ENCODE data around the gene NOXRED1. TPM values are rescaled to one million over a fixed set of nuclear protein-coding genes. Genes with fewer than 3 reads are reported as not detected.

Gene NOXRED1
- total RNA-seq, result 0.22 TPM
- long read RNA-seq, result 0 reads

- intact Hi-C loops (cut with DNase I), result no loop called here
- DNase-seq (ENCODE audit: missing footprints), result no peak
- ATAC-seq, result no peak
Measured at GRCh38 chr14:77423423-77423822, at the start of gene NOXRED1. Gene NOXRED1 (minus strand): TSS chr14:77423523. CDS start chr14:77422889, 634 bp downstream.

- DNase-seq (ENCODE audit: missing footprints) (no peak), ATAC-seq (no peak)
- intact Hi-C loops (cut with DNase I), result no loop called here
Measured at GRCh38 chr14:77470224-77470870, 47.0 kb upstream of the NOXRED1 start.

GRCh38 chr14:77469539-77469938 lies 46.2 kb upstream of the NOXRED1 start:
- no peak for ATAC-seq
- DNase-seq (ENCODE audit: missing footprints), result no peak
- intact Hi-C loops (cut with DNase I), result no loop called here

DNA sequence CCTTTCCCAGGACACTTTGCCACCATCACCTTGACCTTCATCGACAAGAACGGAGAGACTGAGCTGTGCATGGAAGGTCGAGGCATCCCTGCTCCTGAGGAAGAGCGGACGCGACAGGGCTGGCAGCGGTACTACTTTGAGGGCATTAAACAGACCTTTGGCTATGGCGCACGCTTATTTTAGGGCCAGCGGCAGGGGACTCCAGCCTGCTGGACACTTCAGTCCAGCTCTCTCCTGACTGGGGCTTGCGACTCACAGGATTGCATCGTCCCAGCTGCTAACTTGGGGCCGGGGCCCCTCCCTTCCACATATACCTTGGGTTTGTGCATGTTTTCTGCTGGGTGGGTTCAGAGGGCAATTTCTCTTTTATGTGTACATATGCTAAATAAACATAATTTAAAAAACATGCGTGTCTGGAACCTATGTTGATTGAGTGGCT lies 45.8 kb upstream of the NOXRED1 start:
- no peak for ATAC-seq
- no peak for DNase-seq (ENCODE audit: missing footprints)
- intact Hi-C loops (cut with DNase I), result no loop called here

DNA sequence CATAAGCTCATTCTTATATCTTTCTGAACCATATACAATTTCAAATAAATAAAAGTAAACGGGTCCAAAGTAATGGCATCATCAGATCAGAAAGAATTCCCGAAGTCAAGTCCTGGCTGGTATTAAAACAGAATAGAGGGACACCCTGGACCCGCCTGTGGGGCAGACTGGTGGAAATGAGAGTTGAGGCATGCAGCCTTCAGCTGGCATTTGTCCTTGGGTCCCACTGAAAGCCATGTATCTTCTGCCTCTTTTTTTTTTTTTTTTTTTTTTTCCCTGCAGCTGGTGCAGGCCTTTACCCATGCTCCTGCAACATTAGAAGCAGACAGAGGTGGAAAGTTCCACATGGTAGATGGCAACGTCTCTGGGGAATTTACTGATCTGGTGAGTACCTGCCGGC lies 44.5 kb upstream of the NOXRED1 start:
- intact Hi-C loops (cut with DNase I), result no loop called here
- ATAC-seq (no peak), DNase-seq (ENCODE audit: missing footprints) (no peak)

DNA sequence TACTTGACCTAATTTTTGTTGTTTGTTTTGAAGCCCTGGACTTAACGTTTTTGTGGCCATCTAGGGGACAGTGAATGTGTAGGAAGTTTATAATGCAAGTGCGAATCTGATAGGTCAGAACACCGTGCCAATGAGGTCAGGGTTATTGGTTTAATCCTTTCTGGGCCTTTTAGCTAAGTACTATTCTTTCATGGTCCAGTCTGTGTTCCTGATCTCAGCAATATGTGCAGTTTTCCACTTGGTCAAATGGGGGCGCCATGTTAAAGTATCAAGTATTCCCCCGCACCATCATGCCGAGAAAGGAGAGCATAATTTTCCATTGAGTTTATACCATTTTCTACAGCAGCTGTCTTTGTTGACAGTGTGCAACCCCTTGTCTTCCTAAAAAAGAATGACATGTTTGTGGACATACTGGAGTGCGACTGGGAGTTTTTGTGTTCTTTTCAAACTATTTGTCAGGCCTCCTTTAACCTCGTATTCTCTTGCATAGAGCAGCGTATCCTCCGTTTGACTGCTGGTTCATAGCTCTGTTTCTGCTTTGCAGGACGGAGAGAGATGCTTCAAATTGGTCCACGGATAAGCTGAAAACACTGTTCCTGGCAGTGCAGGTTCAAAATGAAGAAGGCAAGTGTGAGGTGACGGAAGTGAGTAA lies 35.9 kb upstream of the NOXRED1 start:
- intact Hi-C loops (cut with DNase I), result loop anchor here (5.0 kb wide), 1 partner anchor 93 kb away; no protein-coding TSS in a partner anchor
- no peak for DNase-seq (ENCODE audit: missing footprints)
- no peak for ATAC-seq

- intact Hi-C loops (cut with DNase I), result loop anchor here (5.0 kb wide), 1 partner anchor 94 kb away; no protein-coding TSS in a partner anchor
- ATAC-seq (peak; percentile 12), DNase-seq (ENCODE audit: missing footprints) (no peak)
Measured at GRCh38 chr14:77458249-77458950, 35.1 kb upstream of the NOXRED1 start.

DNA sequence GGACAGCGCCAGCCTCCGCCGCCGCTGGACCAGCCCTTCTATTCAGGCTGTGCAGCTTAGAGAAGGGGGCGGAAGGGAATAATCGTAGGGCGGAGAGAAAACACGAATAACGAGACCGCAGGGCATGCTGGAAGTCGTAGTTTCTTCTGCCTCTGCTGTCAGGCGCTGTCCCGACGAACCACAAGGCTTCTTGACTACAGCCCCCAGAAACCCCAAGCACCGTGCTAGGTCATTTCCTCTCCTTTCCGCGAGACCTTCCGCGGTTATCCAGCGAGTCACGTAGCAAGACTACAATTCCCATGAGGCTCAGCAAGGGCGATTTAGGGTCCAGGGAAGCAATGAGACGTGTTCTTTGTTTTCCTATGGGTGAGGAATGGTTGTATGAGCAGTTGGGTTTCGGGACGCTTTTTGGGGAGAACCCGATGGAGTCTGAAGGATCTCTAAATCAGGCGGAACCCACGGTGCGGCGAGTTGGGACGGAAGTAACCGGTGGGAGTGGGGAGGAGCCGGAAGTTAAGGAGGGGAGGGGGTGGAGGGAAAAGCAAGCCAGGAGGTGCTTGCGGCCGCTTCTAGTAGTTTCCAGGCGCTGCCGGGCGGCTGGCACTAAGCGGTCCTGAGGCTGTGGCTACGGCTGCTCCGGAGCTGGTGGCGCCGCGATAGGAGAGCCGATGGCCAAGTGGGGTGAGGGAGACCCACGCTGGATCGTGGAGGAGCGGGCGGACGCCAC lies 34.4 kb upstream of the NOXRED1 start, which contains the start of the genes AHSA1 and VIPAS39:
Gene AHSA1, plus strand, starts transcription at position 572 of the 727 bp plus-strand sequence. Its CDS starts 97 bp downstream, at position 669.
Gene VIPAS39, minus strand, starts transcription at position 80 of the 727 bp plus-strand sequence. CDS start 3,499 bp downstream, outside the sequence.
- ATAC-seq, result peak; percentile 99
- intact Hi-C loops (cut with DNase I), result loop anchor here (2.0 to 5.0 kb wide), 4 partner anchors 81 to 159 kb away; partner anchors contain the start of genes GSTZ1, POMT2, SAMD15 and SPTLC2

GRCh38 chr14:77457115-77457521 lies 33.8 kb upstream of the NOXRED1 start:
- no peak for ATAC-seq
- intact Hi-C loops (cut with DNase I), result loop anchor here (2.0 to 5.0 kb wide), 4 partner anchors 80 to 160 kb away; partner anchors contain the start of genes GSTZ1, POMT2, SAMD15 and SPTLC2
- no peak for DNase-seq (ENCODE audit: missing footprints)

More for the DNA sequence above, 34.4 kb upstream of the NOXRED1 start, which contains the start of the genes AHSA1 and VIPAS39:
- peak; percentile 95 for DNase-seq (ENCODE audit: missing footprints)

- intact Hi-C loops (cut with DNase I), result loop anchor here (2.0 to 5.0 kb wide), 4 partner anchors 79 to 161 kb away; partner anchors contain the start of genes GSTZ1, POMT2, SAMD15 and SPTLC2
- DNase-seq (ENCODE audit: missing footprints) (no peak), ATAC-seq (no peak)
Measured at GRCh38 chr14:77455966-77456640, 32.8 kb upstream of the NOXRED1 start.

DNA sequence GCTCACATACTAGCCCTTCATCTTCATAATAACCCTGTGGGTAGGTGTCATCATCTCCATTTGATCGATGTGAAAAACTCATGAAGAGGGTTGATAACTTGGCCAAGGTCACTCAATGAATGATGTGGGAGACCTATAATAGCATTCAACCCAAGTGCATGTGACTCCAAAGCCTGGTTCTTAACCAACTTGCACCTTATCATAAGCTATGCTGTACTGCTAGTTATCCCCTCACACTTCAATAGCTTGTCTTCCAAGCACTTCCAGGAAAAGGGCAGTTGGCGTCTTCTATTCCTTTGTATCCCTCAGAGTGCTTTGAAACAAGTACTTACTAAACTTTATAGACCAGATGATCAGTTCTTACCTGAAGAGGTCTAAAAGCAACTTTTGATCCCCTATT lies 18.9 kb upstream of the NOXRED1 start:
- ATAC-seq, result no peak
- no peak for DNase-seq (ENCODE audit: missing footprints)
- intact Hi-C loops (cut with DNase I), result no loop called here

DNA sequence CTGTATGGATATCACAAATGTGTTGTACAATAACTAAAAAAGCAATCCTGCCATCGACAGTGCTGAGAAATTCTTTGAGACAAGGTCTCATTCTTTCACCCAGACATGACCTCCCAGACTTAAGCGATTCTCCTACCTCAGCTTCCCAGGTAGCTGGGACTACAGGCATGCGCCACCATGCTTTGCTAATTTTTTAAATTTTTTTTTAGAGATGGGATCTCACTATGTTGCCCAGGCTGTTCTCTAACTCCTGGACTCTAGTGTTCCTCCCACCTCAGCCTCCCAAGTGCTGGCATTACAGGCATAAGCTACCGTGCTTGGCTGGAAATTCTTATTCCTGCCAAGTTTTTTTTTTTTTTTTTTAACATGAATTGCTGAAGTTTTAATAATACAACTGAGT lies 16.5 kb upstream of the NOXRED1 start:
- intact Hi-C loops (cut with DNase I), result no loop called here
- no peak for DNase-seq (ENCODE audit: missing footprints)
- ATAC-seq, result no peak

GRCh38 chr14:77438596-77438995 lies 15.3 kb upstream of the NOXRED1 start:
- intact Hi-C loops (cut with DNase I), result no loop called here
- DNase-seq (ENCODE audit: missing footprints), result no peak
- no peak for ATAC-seq

DNA sequence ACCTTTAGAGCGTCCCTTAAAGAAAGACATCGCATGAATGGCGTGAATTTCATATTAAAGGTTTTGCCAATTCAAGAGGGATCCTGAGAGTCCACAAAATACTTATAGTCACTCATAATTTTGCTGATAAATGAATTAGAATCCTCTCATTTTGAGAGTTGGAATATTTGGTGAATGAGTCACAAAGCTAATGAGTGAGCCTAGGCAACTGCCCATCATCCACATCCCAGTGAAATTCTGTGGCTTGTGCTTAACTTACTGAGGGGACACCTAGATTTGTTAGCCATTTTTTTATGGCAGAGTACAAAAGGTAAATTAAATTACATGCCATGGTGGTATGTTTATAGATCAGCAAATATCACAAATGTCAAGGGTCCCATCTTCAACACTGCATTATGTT lies 12.7 kb upstream of the NOXRED1 start:
- DNase-seq (ENCODE audit: missing footprints) (no peak), ATAC-seq (no peak)
- intact Hi-C loops (cut with DNase I), result no loop called here

DNA sequence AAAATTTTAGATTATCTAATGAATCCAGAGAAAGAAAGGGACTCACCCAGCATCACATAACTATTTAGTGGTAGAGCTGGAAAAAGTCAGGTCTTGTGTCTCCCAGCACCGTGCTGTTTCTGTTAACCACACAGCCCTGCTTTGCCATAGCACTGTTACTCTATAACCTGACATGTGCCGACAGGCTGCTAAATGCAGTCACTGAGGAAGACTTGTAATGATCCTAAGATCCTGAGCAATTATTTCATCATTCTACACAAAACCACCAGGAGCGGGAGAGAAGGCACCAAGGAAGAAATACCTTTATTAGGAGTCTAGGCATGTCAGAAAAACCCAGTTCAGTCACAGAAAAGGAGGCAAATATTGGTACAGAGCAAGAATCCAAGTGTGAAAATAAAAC lies 3.1 kb upstream of the NOXRED1 start:
- ATAC-seq (no peak), DNase-seq (ENCODE audit: missing footprints) (no peak)
- intact Hi-C loops (cut with DNase I), result no loop called here

DNA sequence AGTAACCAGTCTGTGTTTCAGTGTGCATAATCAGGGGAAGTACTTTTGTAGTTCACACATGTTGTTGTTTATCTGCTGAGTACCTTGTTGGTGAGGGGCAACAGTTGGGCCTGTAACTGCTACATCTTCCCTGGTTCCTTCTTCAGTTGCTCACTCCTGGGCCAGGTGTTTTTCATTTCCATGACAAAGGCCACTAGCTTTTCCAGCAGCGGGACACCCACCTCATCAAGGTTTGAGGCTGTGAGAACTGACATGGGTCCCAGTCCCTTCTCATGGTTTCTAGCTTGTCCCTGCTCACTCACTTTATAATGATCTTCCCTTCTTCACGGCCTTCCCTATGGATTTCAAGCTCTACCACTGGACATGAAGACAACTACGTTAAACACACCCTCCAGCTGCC lies 1.5 kb upstream of the NOXRED1 start:
- DNase-seq (ENCODE audit: missing footprints), result no peak
- ATAC-seq, result no peak
- intact Hi-C loops (cut with DNase I), result no loop called here

DNA sequence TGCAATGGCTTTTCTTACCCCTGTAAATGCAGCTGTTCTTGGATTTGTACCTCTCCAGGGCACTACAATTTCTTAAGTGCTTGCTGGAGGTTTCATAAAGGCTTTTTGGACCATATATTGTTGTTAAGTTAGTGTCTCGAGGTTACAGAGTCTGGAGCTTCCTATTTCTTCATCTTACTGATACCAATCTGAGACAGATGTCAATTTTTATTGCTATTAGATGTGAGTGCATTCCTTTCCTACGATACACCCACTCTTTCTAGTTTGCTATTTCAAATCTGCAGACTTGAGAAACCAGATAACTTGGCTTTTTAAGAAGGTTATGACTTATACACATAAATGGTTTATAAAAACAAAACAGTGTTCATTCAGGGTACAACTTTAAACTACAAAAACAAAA lies 2.1 kb downstream of the NOXRED1 start:
- ATAC-seq (no peak), DNase-seq (ENCODE audit: missing footprints) (no peak)
- intact Hi-C loops (cut with DNase I), result no loop called here

GRCh38 chr14:77416836-77417235 lies 6.5 kb downstream of the NOXRED1 start:
- ATAC-seq (no peak), DNase-seq (ENCODE audit: missing footprints) (no peak)
- intact Hi-C loops (cut with DNase I), result no loop called here

Data from Right ventricle myocardium inferior (tissue), 1 donor.